A673 (cell line): ENCODE measurements around the gene ELAVL1.

Source experiments
- CTCF ChIP-seq: fragments of 300-800, 200-600 bp; sonication (generic); conservative IDR thresholded peaks from 2 replicates; pipeline ENCODE4 v1.5.1; 2017; ENCODE audit warnings: low read depth, mild to moderate bottlenecking, antibody characterized with exemption, low read length, moderate library complexity, mixed read lengths
- EZH2 ChIP-seq: fragments of 200-600 bp; sonication (generic); IDR thresholded peaks from 2 replicates; pipeline ENCODE4 v1.6.1; 2017; ENCODE audit warnings: borderline replicate concordance, low read depth, mild to moderate bottlenecking, mixed read lengths, antibody characterized with exemption, low read length; ENCODE audit not compliant: poor library complexity, severe bottlenecking

GRCh38 chr19:7996883-7997282 lies 8.6 kb downstream of the ELAVL1 start:
- TF ChIP-seq CTCF (no peak), EZH2 (no peak)
